HEK293 (cell line): ENCODE data around the gene SH3YL1.

Source experiments
- CTCF ChIA-PET: fragments of 350-600 bp; formaldehyde crosslinking; extraction: SDS; loops from one replicate; lab custom pipeline; 2021; ENCODE audit warnings: antibody characterized with exemption; lab: Yijun Ruan, JAX
- POLR2A ChIA-PET: fragments of 300-600 bp; formaldehyde crosslinking; extraction: SDS; loops from one replicate; lab custom pipeline; 2020; ENCODE audit warnings: antibody characterized with exemption, inconsistent platforms; lab: Yijun Ruan, JAX
- H3K27ac ChIP-seq: fragments of 200-500 bp; sonication (Bioruptor generic); 2 replicates; pipeline ENCODE4 v1.5.1; 2014; ENCODE audit warnings: low read depth, low read length, control low read depth, inconsistent platforms; ENCODE audit errors: extremely low read depth
- H3K36me3 ChIP-seq, 2 experiments: fragments of 200-500 bp in 1 of 2; sonication (Bioruptor generic) in 1 of 2; 1 replicate in 1 of 2; 2 replicates in 1 of 2; pipeline ENCODE4 v1.5.1; 2014 to 2017; ENCODE audit warnings: inconsistent platforms in 2 of 2, low read length in 2 of 2; ENCODE audit not compliant: control insufficient read depth in 2 of 2, insufficient read depth in 1 of 2
- H3K4me1 ChIP-seq: fragments of 200-500 bp; sonication (Bioruptor generic); 2 replicates; pipeline ENCODE4 v1.5.1; 2014; ENCODE audit warnings: mild to moderate bottlenecking, low read length, inconsistent platforms; ENCODE audit not compliant: control insufficient read depth, insufficient read depth
- H3K4me3 ChIP-seq: 2 replicates; pipeline ENCODE4 v1.5.1; 2011; ENCODE audit warnings: low read depth, mild to moderate bottlenecking, control low read depth, low read length, moderate library complexity
- H3K9me3 ChIP-seq: fragments of 200-500 bp; sonication (Bioruptor generic); 2 replicates; pipeline ENCODE4 v1.5.1; 2014; ENCODE audit warnings: low read depth, low read length, inconsistent platforms; ENCODE audit not compliant: control insufficient read depth, insufficient read depth
- OVOL3 ChIP-seq: fragments of 450-650 bp; formaldehyde crosslinking; IDR thresholded peaks from 2 replicates; pipeline ENCODE4 v1.5.1; 2016; ENCODE audit warnings: missing biosample characterization, missing genetic modification characterization
- ZBTB48 ChIP-seq: fragments of 450-650 bp; formaldehyde crosslinking; IDR thresholded peaks from 2 replicates; pipeline ENCODE4 v1.5.1; 2016; ENCODE audit warnings: missing biosample characterization, missing genetic modification characterization
- ZIC2 ChIP-seq: fragments of 450-650 bp; formaldehyde crosslinking; IDR thresholded peaks from 2 replicates; pipeline ENCODE4 v1.5.1; 2016; ENCODE audit warnings: missing biosample characterization, missing genetic modification characterization
- ZNF112 ChIP-seq: fragments of 450-650 bp; formaldehyde crosslinking; IDR thresholded peaks from 2 replicates; pipeline ENCODE4 v1.5.0; 2017; ENCODE audit warnings: missing biosample characterization, missing genetic modification characterization
- ZNF202 ChIP-seq: fragments of 450-650 bp; formaldehyde crosslinking; IDR thresholded peaks from 2 replicates; pipeline ENCODE4 v1.5.1; 2016; ENCODE audit warnings: missing biosample characterization, missing genetic modification characterization, borderline replicate concordance
- ZNF335 ChIP-seq: fragments of 450-650 bp; formaldehyde crosslinking; conservative IDR thresholded peaks from 2 replicates; pipeline ENCODE4 v1.5.1; 2016; ENCODE audit warnings: missing biosample characterization, missing genetic modification characterization
- ZNF416 ChIP-seq: fragments of 450-650 bp; formaldehyde crosslinking; IDR thresholded peaks from 2 replicates; pipeline ENCODE4 v1.5.1; 2016; ENCODE audit warnings: missing biosample characterization, missing genetic modification characterization
- ZNF510 ChIP-seq: fragments of 450-650 bp; formaldehyde crosslinking; IDR thresholded peaks from 2 replicates; pipeline ENCODE4 v1.5.1; 2018; ENCODE audit warnings: mild to moderate bottlenecking, missing genetic modification characterization, missing biosample characterization; ENCODE audit not compliant: insufficient replicate concordance
- ZNF530 ChIP-seq: fragments of 450-650 bp; formaldehyde crosslinking; IDR thresholded peaks from 2 replicates; pipeline ENCODE4 v1.5.1; 2016; ENCODE audit warnings: low read depth, missing biosample characterization, missing genetic modification characterization
- ZNF585B ChIP-seq: fragments of 450-650 bp; formaldehyde crosslinking; IDR thresholded peaks from 2 replicates; pipeline ENCODE4 v1.5.1; 2016; ENCODE audit warnings: missing biosample characterization, missing genetic modification characterization
- ZNF623 ChIP-seq: fragments of 450-650 bp; formaldehyde crosslinking; IDR thresholded peaks from 2 replicates; pipeline ENCODE4 v1.5.1; 2016; ENCODE audit warnings: missing biosample characterization, missing genetic modification characterization
- ZNF624 ChIP-seq: fragments of 450-650 bp; formaldehyde crosslinking; IDR thresholded peaks from 2 replicates; pipeline ENCODE4 v1.5.1; 2017; ENCODE audit warnings: missing biosample characterization, missing genetic modification characterization
- ZSCAN23 ChIP-seq: fragments of 450-650 bp; formaldehyde crosslinking; IDR thresholded peaks from 2 replicates; pipeline ENCODE4 v1.5.1; 2016; ENCODE audit warnings: missing biosample characterization, missing genetic modification characterization
- TF ChIP-seq, protein P1 (sequence below): fragments of 450-650 bp; formaldehyde crosslinking; IDR thresholded peaks from 2 replicates; pipeline ENCODE4 v1.5.1; 2016; ENCODE audit warnings: missing biosample characterization, missing genetic modification characterization
- TF ChIP-seq, protein P2 (sequence below): fragments of 450-650 bp; formaldehyde crosslinking; IDR thresholded peaks from 2 replicates; pipeline ENCODE4 v1.5.0; 2017; ENCODE audit warnings: missing biosample characterization, missing genetic modification characterization, borderline replicate concordance
- TF ChIP-seq, protein P3 (sequence below): fragments of 450-650 bp; formaldehyde crosslinking; IDR thresholded peaks from 2 replicates; pipeline ENCODE4 v1.5.1; 2016; ENCODE audit warnings: missing biosample characterization, missing genetic modification characterization

Gene SH3YL1

DNA sequence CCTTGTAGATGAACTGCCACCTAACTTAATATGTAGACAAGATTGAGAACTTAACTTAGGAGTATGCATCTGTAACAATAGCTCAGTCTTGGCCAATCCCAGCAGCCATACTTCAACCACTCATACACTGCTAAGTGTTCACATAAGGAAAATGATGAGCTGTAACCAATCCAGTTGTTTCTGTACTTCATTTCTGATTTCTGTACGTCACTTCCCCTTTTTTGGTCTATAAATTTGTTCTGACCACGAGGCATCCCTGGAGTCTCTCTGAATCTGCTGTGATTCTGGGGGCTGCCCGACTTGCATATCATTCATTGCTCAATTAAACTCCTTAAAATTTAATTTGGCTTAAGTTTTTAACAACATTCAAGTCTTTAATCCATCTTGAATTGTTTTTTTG, 6.4 kb downstream of the SH3YL1 start (continued):
- TF ChIP-seq, protein P1, sequence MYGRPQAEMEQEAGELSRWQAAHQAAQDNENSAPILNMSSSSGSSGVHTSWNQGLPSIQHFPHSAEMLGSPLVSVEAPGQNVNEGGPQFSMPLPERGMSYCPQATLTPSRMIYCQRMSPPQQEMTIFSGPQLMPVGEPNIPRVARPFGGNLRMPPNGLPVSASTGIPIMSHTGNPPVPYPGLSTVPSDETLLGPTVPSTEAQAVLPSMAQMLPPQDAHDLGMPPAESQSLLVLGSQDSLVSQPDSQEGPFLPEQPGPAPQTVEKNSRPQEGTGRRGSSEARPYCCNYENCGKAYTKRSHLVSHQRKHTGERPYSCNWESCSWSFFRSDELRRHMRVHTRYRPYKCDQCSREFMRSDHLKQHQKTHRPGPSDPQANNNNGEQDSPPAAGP (tag by site-specific recombination) = no peak
- TF ChIP-seq ZNF112 (tag by site-specific recombination) (no peak), ZNF624 (tag by site-specific recombination) (no peak)

DNA sequence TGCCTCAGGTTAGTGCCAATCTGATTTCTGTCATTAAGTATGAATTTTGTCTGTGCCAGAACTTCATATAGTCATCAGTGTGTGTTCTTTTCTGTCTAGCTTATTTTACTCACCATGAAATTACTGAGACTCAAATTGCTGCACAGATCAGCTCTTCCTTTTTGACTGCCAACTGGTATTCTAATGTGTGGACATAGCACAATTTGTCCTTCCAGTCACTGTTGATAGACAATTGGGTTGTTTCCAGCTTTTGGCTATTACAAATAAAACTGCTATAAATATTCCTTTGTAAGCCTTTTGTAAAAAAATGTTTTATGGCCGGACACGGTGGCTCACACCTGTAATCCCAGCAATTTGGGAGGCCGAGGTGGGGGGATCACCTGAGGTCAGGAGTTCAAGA, 7.7 kb downstream of the SH3YL1 start:
- ChIA-PET CTCF (interaction anchor here (1.0 kb wide), 1 partner anchor 76 kb away, joined by 3 read pairs; no protein-coding TSS in a partner anchor), POLR2A (no interaction called here)
- Histone ChIP-seq H3K27ac (no peak overlapping the region), H3K36me3 (no peaks in the 10 kb centered on the region), H3K4me1 (no peaks in the 10 kb centered on the region), H3K4me3 (no peak overlapping the region), H3K9me3 (no peaks in the 10 kb centered on the region)
- TF ChIP-seq ZNF585B (no peak), ZNF510 (tag by site-specific recombination) (no peak)

DNA sequence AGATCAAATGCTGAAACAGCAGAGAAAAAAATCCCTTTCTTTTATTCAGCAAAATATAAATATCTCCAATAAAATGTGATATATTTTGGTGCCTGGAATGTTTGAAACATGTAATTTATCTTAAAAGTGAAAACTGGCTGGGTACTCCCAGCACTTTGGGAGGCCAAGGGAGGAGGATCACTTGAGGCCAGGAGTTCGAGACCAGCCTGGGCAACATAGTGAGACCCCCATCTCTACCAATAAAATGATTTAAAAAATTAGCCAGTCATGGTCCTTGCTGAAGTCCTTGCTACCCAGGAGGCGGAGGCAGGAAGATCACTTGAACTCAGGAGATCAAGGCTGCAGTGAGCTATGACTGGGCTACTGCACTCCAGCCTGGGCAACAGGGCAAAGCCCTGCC, 8.6 kb downstream of the SH3YL1 start:
- CTCF ChIA-PET = interaction anchor here (0.6 to 1.6 kb wide), 4 partner anchors 9 to 398 kb away, joined by 3 to 5 read pairs (median 4); no protein-coding TSS in a partner anchor

DNA sequence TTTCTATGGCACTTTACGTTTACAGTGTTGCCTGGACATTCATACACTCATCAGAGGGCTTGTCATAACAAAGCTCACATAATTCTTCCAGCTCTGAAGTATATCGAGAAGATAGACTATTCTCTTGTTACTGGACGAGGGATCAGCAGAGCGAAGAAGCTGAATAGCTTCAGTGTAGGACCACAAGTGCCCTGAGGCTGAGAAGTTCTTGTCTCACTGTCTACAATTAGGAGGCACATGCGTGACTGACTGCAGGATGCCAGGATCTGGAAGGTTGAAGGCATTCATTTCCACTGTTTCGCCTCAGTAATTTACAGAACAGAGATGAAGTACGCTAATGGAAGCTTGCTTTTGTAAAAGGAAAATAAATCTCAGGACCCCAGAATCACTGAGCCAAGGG, 9.6 kb downstream of the SH3YL1 start:
- H3K4me1 ChIP-seq = no peaks in the 10 kb centered on the region
- no peaks in the 10 kb centered on the region for H3K9me3 ChIP-seq
- no peak overlapping the region for H3K27ac ChIP-seq
- H3K4me3 ChIP-seq = no peak overlapping the region
- POLR2A ChIA-PET = no interaction called here
- TF ChIP-seq, protein P2, sequence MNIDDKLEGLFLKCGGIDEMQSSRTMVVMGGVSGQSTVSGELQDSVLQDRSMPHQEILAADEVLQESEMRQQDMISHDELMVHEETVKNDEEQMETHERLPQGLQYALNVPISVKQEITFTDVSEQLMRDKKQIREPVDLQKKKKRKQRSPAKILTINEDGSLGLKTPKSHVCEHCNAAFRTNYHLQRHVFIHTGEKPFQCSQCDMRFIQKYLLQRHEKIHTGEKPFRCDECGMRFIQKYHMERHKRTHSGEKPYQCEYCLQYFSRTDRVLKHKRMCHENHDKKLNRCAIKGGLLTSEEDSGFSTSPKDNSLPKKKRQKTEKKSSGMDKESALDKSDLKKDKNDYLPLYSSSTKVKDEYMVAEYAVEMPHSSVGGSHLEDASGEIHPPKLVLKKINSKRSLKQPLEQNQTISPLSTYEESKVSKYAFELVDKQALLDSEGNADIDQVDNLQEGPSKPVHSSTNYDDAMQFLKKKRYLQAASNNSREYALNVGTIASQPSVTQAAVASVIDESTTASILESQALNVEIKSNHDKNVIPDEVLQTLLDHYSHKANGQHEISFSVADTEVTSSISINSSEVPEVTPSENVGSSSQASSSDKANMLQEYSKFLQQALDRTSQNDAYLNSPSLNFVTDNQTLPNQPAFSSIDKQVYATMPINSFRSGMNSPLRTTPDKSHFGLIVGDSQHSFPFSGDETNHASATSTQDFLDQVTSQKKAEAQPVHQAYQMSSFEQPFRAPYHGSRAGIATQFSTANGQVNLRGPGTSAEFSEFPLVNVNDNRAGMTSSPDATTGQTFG (tag by site-specific recombination) = no peak
- TF ChIP-seq ZNF202 (tag by site-specific recombination) (no peak), ZNF335 (tag by site-specific recombination) (no peak), ZIC2 (no peak)
- TF ChIP-seq, all 188 proteins: peak for 0
- CTCF ChIA-PET = interaction anchor here (0.6 to 1.6 kb wide), 2 partner anchors 8 to 226 kb away, joined by 3 to 5 read pairs; no protein-coding TSS in a partner anchor
- peaks cover 0 to 5% of the 10 kb centered on the region in 2 experiments; a peak in 1 of 3 replicates for H3K36me3 ChIP-seq

More for the DNA sequence above, 8.6 kb downstream of the SH3YL1 start:
- Histone ChIP-seq H3K27ac (no peak overlapping the region), H3K4me1 (no peaks in the 10 kb centered on the region), H3K9me3 (no peaks in the 10 kb centered on the region), H3K36me3 (no peaks in the 10 kb centered on the region), H3K4me3 (no peak overlapping the region)
- TF ChIP-seq OVOL3 (tag by site-specific recombination) (no peak), ZNF530 (tag by site-specific recombination) (no peak), ZNF623 (no peak), ZNF416 (tag by site-specific recombination) (no peak), ZBTB48 (no peak), ZSCAN23 (no peak)
- TF ChIP-seq, protein P3, sequence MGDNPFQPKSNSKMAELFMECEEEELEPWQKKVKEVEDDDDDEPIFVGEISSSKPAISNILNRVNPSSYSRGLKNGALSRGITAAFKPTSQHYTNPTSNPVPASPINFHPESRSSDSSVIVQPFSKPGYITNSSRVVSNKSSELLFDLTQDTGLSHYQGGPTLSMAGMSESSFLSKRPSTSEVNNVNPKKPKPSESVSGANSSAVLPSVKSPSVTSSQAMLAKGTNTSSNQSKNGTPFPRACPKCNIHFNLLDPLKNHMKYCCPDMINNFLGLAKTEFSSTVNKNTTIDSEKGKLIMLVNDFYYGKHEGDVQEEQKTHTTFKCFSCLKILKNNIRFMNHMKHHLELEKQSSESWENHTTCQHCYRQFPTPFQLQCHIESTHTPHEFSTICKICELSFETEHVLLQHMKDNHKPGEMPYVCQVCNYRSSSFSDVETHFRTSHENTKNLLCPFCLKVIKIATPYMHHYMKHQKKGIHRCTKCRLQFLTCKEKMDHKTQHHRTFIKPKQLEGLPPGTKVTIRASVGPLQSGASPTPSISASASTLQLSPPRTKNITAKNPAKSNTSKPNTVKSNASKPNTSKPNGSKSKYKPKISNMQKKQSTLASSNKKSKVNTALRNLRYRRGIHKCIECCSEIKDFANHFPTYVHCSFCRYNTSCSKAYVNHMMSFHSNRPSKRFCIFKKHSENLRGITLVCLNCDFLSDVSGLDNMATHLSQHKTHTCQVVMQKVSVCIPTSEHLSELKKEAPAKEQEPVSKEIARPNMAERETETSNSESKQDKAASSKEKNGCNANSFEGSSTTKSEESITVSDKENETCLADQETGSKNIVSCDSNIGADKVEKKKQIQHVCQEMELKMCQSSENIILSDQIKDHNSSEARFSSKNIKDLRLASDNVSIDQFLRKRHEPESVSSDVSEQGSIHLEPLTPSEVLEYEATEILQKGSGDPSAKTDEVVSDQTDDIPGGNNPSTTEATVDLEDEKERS (tag by site-specific recombination) = no peak
- POLR2A ChIA-PET = no interaction called here
